ENCODE measurements around the gene SMCP. TPM values are rescaled to one million over a fixed set of nuclear protein-coding genes. Genes with fewer than 3 reads are reported as not detected.

The SMCP gene
- total and polyA plus RNA-seq, 2 experiments from 2014 or later = not detected

DNA sequence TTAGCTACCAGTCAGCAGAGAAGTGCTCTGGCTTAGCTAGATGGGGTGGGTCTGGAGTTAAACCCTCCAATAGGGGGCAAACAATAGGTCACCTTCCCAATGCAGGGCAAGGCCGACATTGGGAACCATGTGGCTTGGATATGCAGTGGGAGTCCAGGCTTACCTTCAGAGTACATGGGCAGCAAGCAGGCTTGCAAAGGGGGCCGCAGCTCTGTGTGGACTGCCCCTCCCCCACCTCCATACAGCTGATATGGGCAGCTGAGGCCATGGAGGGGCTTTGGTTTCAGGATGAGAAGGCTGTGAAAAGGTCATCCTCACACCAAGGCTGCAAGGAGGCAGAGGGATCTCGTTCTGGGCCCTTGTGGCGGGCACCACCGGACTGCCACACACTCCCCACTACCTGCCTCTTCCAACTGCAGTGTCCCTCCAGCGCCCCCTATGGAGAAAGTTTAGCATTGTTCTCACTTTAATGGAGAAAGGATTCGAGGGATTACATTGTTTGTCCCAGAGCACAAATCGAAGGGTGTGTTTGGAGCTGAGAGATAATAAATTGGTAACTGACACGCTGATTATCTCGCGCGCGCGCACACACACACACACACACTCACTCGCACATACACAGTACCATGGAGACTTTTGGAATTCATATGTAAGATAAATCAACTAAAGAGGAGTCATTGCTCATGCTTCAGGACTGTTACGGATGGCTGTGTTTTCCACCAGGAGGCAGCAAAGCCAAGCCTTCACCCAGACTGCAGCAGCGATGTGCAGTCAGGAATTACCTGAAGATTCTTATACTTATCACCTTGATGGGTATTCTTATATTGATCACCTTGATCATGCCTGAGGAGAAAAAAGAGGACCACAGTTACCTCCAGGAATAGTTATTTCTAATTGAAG is 7.0 kb upstream of the SMCP start:
- H3K27ac Mint-ChIP-seq = peak overlapping the region; percentile 66; the same call in 1 of the 2 replicates
- H3K4me3 Mint-ChIP-seq = no peak overlapping the region
- Histone ChIP-seq H3K79me2 (replicated peaks; ENCODE audit: insufficient read depth) (no peaks in the 10 kb centered on the region), H3K4me3 (peak overlapping the region; percentile 35; the same call in 1 of the 2 replicates), H2AFZ (peak overlapping the region; percentile 87), H3K27ac (ENCODE audit: low read depth) (no peak overlapping the region), H3K27me3 (ENCODE audit: insufficient read depth) (no peaks in the 10 kb centered on the region), H3F3A (replicated peaks; ENCODE audit: low read depth) (no peaks in the 10 kb centered on the region), H3K4me1 (ENCODE audit: insufficient read depth) (no peaks in the 10 kb centered on the region), H4K20me1 (replicated peaks; ENCODE audit: insufficient read depth) (no peaks in the 10 kb centered on the region), H3K36me3 (ENCODE audit: insufficient read depth) (no peaks in the 10 kb centered on the region), H3K9me2 (ENCODE audit: insufficient read depth) (no peaks in the 10 kb centered on the region), H3K4me2 (0 out of 2 replicates have a peak overlapping the region, but pooled peaks have one; percentile 53)
- DNase-seq (ENCODE audit: low spot score) (peak; percentile 91), ATAC-seq (peak; percentile 89)
- H3K27me3 Mint-ChIP-seq (ENCODE audit: insufficient read depth, low read depth, poor library complexity) = no peaks in the 10 kb centered on the region
- no peaks in the 10 kb centered on the region for H3K9me3 Mint-ChIP-seq
- no peaks in the 10 kb centered on the region for H3K4me1 Mint-ChIP-seq
- TF ChIP-seq, protein P1, sequence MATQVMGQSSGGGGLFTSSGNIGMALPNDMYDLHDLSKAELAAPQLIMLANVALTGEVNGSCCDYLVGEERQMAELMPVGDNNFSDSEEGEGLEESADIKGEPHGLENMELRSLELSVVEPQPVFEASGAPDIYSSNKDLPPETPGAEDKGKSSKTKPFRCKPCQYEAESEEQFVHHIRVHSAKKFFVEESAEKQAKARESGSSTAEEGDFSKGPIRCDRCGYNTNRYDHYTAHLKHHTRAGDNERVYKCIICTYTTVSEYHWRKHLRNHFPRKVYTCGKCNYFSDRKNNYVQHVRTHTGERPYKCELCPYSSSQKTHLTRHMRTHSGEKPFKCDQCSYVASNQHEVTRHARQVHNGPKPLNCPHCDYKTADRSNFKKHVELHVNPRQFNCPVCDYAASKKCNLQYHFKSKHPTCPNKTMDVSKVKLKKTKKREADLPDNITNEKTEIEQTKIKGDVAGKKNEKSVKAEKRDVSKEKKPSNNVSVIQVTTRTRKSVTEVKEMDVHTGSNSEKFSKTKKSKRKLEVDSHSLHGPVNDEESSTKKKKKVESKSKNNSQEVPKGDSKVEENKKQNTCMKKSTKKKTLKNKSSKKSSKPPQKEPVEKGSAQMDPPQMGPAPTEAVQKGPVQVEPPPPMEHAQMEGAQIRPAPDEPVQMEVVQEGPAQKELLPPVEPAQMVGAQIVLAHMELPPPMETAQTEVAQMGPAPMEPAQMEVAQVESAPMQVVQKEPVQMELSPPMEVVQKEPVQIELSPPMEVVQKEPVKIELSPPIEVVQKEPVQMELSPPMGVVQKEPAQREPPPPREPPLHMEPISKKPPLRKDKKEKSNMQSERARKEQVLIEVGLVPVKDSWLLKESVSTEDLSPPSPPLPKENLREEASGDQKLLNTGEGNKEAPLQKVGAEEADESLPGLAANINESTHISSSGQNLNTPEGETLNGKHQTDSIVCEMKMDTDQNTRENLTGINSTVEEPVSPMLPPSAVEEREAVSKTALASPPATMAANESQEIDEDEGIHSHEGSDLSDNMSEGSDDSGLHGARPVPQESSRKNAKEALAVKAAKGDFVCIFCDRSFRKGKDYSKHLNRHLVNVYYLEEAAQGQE (IDR thresholded peaks at IDR 0.05; ENCODE audit: unreplicated experiment) = no peak
- TF ChIP-seq, protein P2, sequence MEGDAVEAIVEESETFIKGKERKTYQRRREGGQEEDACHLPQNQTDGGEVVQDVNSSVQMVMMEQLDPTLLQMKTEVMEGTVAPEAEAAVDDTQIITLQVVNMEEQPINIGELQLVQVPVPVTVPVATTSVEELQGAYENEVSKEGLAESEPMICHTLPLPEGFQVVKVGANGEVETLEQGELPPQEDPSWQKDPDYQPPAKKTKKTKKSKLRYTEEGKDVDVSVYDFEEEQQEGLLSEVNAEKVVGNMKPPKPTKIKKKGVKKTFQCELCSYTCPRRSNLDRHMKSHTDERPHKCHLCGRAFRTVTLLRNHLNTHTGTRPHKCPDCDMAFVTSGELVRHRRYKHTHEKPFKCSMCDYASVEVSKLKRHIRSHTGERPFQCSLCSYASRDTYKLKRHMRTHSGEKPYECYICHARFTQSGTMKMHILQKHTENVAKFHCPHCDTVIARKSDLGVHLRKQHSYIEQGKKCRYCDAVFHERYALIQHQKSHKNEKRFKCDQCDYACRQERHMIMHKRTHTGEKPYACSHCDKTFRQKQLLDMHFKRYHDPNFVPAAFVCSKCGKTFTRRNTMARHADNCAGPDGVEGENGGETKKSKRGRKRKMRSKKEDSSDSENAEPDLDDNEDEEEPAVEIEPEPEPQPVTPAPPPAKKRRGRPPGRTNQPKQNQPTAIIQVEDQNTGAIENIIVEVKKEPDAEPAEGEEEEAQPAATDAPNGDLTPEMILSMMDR (conservative IDR thresholded peaks at IDR 0.05; ENCODE audit: low read depth in 2 of 2) = peak; percentile 78 to 95
- H3K36me3 Mint-ChIP-seq (ENCODE audit: low read depth) = no peaks in the 10 kb centered on the region

DNA sequence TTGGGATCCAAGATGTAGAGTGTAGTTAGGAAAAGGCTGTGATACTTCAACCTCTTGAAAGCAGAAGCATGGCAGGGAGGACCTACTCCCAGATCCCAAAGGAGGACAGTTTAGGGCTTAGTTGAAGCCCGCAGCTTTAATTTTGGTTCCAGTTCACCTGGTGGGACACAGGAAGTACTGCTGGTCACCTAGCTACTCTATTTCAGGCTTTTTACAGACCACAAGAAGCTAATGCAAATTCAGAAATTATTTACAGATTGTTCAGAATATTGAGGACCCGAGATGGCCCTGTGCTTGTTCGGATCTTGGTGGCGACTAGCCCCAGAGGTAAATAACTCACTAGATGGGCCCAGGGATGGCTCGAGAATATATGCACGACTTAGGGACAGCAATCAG is 6.4 kb upstream of the SMCP start:
- peak overlapping the region; percentile 72; the same call in 1 of the 2 replicates for H2AFZ ChIP-seq
- no peak overlapping the region for H3K27ac ChIP-seq (ENCODE audit: low read depth)
- H3K4me2 ChIP-seq = no peak overlapping the region
- H3K27ac Mint-ChIP-seq = no peak overlapping the region
- H3K4me3 Mint-ChIP-seq = no peak overlapping the region
- no peak overlapping the region for H3K4me3 ChIP-seq
- TF ChIP-seq EZH2 (IDR thresholded peaks at IDR 0.05; ENCODE audit: low read depth, unreplicated experiment) (no peak), NANOG (IDR thresholded peaks at IDR 0.05; ENCODE audit: borderline replicate concordance) (no peak), EZH2phosphoT487 (IDR thresholded peaks at IDR 0.05; ENCODE audit: unreplicated experiment) (no peak)
- TF ChIP-seq, protein P1 (IDR thresholded peaks at IDR 0.05; ENCODE audit: unreplicated experiment) = no peak
- no peaks in the 10 kb centered on the region for H3K9me3 Mint-ChIP-seq
- no peaks in the 10 kb centered on the region for H3K36me3 Mint-ChIP-seq (ENCODE audit: low read depth)
- DNase-seq (ENCODE audit: low spot score) = no peak
- no peaks in the 10 kb centered on the region for H3K79me2 ChIP-seq (replicated peaks; ENCODE audit: insufficient read depth)
- H3F3A ChIP-seq (replicated peaks; ENCODE audit: low read depth) = no peaks in the 10 kb centered on the region
- no peaks in the 10 kb centered on the region for H3K4me1 Mint-ChIP-seq
- H4K20me1 ChIP-seq (replicated peaks; ENCODE audit: insufficient read depth) = no peaks in the 10 kb centered on the region
- peaks cover 2% of the 10 kb centered on the region for H3K27me3 Mint-ChIP-seq (ENCODE audit: insufficient read depth, low read depth, poor library complexity)
- no peaks in the 10 kb centered on the region for H3K36me3 ChIP-seq (ENCODE audit: insufficient read depth)
- no peaks in the 10 kb centered on the region for H3K9me2 ChIP-seq (ENCODE audit: insufficient read depth)
- no peaks in the 10 kb centered on the region for H3K27me3 ChIP-seq (ENCODE audit: insufficient read depth)
- no peak for ATAC-seq
- H3K4me1 ChIP-seq (ENCODE audit: insufficient read depth) = no peaks in the 10 kb centered on the region
